Gastroesophageal sphincter (tissue), 4 donors: Measurements from ENCODE around the gene RALGPS2. TPM values are rescaled to one million over a fixed set of nuclear protein-coding genes. Genes with fewer than 3 reads are reported as not detected.

ENCODE experiments used
- ATAC-seq: fragments of 150-250 bp; one replicate; pipeline ENCODE4 v1.9.1; 2016; ENCODE audit warnings: mild to moderate bottlenecking, moderate library complexity
- H3K27ac ChIP-seq, 4 donors: fragments of 200-600 bp; sonication (generic) in 3 of 4; 1 replicate in 3 of 4; 2 replicates in 1 of 4; pipeline ENCODE4 v1.5.1; 2016 to 2019
- H3K27me3 ChIP-seq: fragments of 200-600 bp; sonication (generic); one replicate; pipeline ENCODE4 v1.5.1; 2019
- H3K36me3 ChIP-seq, 2 donors: fragments of 200-600 bp; sonication (generic); one replicate each; pipeline ENCODE4 v1.5.1; 2019; ENCODE audit warnings: control low read depth in 1 of 2
- H3K4me1 ChIP-seq, 3 donors: fragments of 200-600 bp; sonication (generic); 1 replicate in 2 of 3; 2 replicates in 1 of 3; pipeline ENCODE4 v1.5.1; 2016 to 2019; ENCODE audit warnings: control low read depth in 2 of 3
- H3K4me3 ChIP-seq, 2 donors: fragments of 200-600 bp; sonication (generic); one replicate each; pipeline ENCODE4 v1.5.1; 2019; ENCODE audit warnings: mild to moderate bottlenecking in 1 of 2, moderate library complexity in 1 of 2
- H3K9me3 ChIP-seq, 3 donors: fragments of 200-600 bp; sonication (generic); one replicate each; pipeline ENCODE4 v1.5.1; 2017 to 2019; ENCODE audit warnings: control low read depth in 2 of 3
- CTCF ChIP-seq, 4 experiments: fragments of 200-600 bp in 2 of 4; fragments of 450-650 bp in 2 of 4; sonication (generic) in 1 of 4; IDR thresholded peaks; one replicate each; pipeline ENCODE4 v1.5.1; 2017 to 2019; ENCODE audit warnings: antibody characterized with exemption in 4 of 4, mild to moderate bottlenecking in 2 of 4, moderate library complexity in 2 of 4
- EP300 ChIP-seq: sonication (generic); formaldehyde crosslinking; IDR thresholded peaks from one replicate; pipeline ENCODE4 v1.6.1; 2017; ENCODE audit warnings: antibody characterized with exemption, mild to moderate bottlenecking
- POLR2A ChIP-seq, 2 donors: fragments of 450-650 bp; IDR thresholded peaks; one replicate each; pipeline ENCODE4 v1.6.1; 2017; ENCODE audit warnings: antibody characterized with exemption in 2 of 2, mild to moderate bottlenecking in 2 of 2, moderate library complexity in 1 of 2
- POLR2AphosphoS5 ChIP-seq: sonication (generic); formaldehyde crosslinking; IDR thresholded peaks from one replicate; pipeline ENCODE4 v1.6.1; 2017; ENCODE audit warnings: antibody characterized with exemption
- WGBS, 2 donors: methylation state at CpG; one replicate each; pipeline ENCODE4 v1.1.5; 2018; ENCODE audit warnings: low coverage in 1 of 2; 5-methylcytosine and 5-hydroxymethylcytosine counted together
- total RNA-seq, 4 donors: library from RNA; depleted of rRNA; stranded (reverse); fragments of >200 nt; gene quantifications; one replicate each; pipeline ENCODE4 v1.1.0, GENCODE V29; 2016

Gene RALGPS2
- total RNA-seq, 4 donors from 2014 or later: 12.0 to 17.7 (median 15.1) TPM

DNA sequence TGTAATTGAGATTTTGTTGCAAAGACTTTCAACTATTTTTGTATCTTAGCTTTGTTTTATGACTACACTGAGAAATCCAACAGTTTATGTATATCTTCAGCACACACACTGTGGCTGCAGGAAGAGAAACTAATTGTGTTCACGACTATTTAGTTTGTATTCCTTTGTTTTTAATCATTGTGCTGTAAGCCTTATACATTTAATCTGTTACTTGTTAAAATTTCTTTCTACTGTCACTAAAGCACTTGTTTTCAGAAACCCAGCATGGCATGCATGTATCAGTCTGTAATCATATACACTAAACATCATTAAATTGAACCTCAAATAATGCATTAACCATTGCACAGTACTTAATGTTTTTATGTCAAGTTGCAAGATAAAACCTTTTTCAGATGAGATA lies 145.2 kb downstream of the RALGPS2 start:
- peaks cover 2 to 41% (median 5%) of the 10 kb centered on the region in 3 donors for H3K4me1 ChIP-seq
- peak overlapping the region; percentile 48 to 88 for H3K4me3 ChIP-seq
- peak overlapping the region; percentile 75 to 96 (median 78) for H3K27ac ChIP-seq
- no peaks in the 10 kb centered on the region for H3K9me3 ChIP-seq
- H3K36me3 ChIP-seq: peaks cover 0 to 6% of the 10 kb centered on the region in 2 donors
- no peak for TF ChIP-seq EP300
- ATAC-seq: no peak
- WGBS, 2 donors: 19 to 30% methylated on average over 1 of the region's 1 CpG
- no peaks in the 10 kb centered on the region for H3K27me3 ChIP-seq

- peak; percentile 47 for ATAC-seq
- WGBS, 2 donors: 8 to 21% methylated on average over 4 of the region's 4 CpGs
- no peaks in the 10 kb centered on the region for H3K9me3 ChIP-seq
These were observed 145.9 kb downstream of the RALGPS2 start, which contains the start of gene ANGPTL1 for GRCh38 chr1:178870944-178871343. TSS of gene ANGPTL1 (minus strand) at chr1:178871077. CDS start at chr1:178865776, 5,301 bp downstream.

DNA sequence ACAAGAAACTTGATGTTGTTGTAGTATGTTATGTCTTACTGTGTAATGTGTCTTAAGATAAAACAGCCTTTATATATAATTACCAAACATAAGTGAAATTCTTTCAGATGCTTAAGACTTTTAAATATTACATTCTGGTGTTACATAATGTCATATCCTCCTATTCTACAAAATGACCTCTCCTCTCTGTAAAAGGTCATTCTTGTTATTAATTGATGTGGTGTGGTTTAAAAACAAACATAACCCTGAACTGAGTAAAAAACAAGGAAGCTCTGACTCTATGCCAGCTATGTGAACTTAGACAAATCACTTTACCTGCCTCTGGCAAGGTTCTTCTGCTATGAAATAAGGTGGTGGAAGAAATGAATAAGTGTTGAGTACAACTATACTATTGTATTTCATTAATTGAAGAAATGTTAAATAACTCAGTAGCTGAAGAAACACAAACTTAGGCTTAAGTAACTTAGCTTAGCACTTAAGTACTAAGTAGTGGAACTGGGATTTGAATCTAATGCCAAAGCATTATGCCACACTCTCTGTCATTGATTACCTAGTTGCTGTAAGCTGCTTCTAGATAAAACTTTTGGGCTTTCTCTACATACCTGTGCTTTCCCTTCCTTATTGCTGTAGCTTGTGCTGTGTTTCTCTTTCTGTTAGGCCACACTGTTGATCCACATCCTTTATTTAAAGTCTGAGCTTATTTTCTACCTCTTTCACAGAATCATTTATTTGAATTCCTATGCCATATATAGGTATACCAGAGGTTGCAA lies 146.7 kb downstream of the RALGPS2 start:
- Histone ChIP-seq H3K36me3 (no peaks in the 10 kb centered on the region), H3K27ac (peak overlapping the region; percentile 75 to 96 (median 78)), H3K9me3 (no peaks in the 10 kb centered on the region), H3K27me3 (no peaks in the 10 kb centered on the region), H3K4me3 (peak overlapping the region; percentile 14 to 88), H3K4me1 (peaks cover 2 to 27% (median 5%) of the 10 kb centered on the region in 3 donors)
- ATAC-seq: no peak
- TF ChIP-seq POLR2A (IDR thresholded peaks at IDR 0.05) (no peak), CTCF (IDR thresholded peaks at IDR 0.05) (no peak), EP300 (no peak), POLR2AphosphoS5 (no peak)

More at GRCh38 chr1:178870944-178871343, 145.9 kb downstream of the RALGPS2 start, which contains the start of gene ANGPTL1:
- TF ChIP-seq CTCF (IDR thresholded peaks at IDR 0.05) (peak in 1 of 4 experiments; percentile 5), POLR2AphosphoS5 (peak; percentile 45), POLR2A (IDR thresholded peaks at IDR 0.05) (no peak), EP300 (no peak)
- H3K27me3 ChIP-seq: no peaks in the 10 kb centered on the region
- H3K36me3 ChIP-seq: no peaks in the 10 kb centered on the region
- peaks cover 2 to 35% (median 5%) of the 10 kb centered on the region in 3 donors for H3K4me1 ChIP-seq
- peak within 1 kb of the TSS; percentile 48 to 88 for H3K4me3 ChIP-seq
- H3K27ac ChIP-seq: peak within 1 kb of the TSS; percentile 75 to 96 (median 78)

DNA sequence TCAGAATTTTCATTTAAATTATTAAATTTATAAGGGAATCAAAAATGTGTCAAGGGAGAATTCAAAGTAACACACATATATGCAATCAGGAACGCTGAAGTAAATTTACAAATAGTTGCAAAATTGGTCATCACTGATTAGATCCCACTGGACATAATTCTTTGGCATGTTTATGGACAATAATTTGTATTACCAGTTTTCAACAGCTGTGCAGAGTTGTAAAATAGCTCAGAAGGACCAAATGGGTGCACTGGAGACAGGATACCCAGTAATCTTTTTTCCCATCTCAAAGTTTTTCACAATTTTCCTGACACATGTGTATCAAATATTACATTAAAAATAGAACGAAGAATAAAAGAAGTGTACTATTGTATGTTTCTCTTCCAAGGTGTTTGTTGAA lies 149.9 kb downstream of the RALGPS2 start:
- no peaks in the 10 kb centered on the region for H3K27me3 ChIP-seq
- H3K9me3 ChIP-seq: no peaks in the 10 kb centered on the region
- no peak for ATAC-seq
- H3K4me1 ChIP-seq: peaks cover 2 to 22% (median 5%) of the 10 kb centered on the region in 3 donors
- H3K27ac ChIP-seq: no peak overlapping the region
- H3K4me3 ChIP-seq: no peak overlapping the region
- TF ChIP-seq CTCF (IDR thresholded peaks at IDR 0.05) (no peak), EP300 (no peak), POLR2AphosphoS5 (no peak)
- no peaks in the 10 kb centered on the region for H3K36me3 ChIP-seq
- 84 to 95% methylated on average over 2 of the region's 2 CpGs for WGBS, 2 donors

DNA sequence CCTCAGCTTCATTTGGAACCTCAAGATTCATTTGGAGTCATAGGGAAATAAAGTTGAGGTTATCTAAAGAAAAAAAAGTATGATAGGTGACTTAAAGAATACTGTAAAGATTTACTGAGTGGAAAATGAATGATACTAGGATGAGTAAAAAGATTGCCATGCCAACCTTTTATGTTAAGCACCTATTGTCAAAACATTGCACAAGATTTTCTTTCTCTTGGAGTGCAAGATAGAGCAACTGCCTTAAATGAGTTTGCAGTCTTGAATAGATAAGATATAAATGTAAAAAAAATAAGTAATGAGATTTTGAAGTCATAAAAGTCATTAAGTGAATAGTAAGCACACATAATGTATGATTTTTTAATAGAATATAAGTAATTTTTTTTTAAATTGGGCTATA lies 150.9 kb downstream of the RALGPS2 start:
- no peak for TF ChIP-seq POLR2AphosphoS5
- no peak for TF ChIP-seq EP300
- no peak for TF ChIP-seq CTCF (IDR thresholded peaks at IDR 0.05)
- TF ChIP-seq POLR2A (IDR thresholded peaks at IDR 0.05): no peak
- no peak for ATAC-seq
- no peaks in the 10 kb centered on the region for H3K27me3 ChIP-seq
- H3K36me3 ChIP-seq: no peaks in the 10 kb centered on the region
- no peak overlapping the region for H3K4me3 ChIP-seq
- H3K4me1 ChIP-seq: peaks cover 2 to 21% (median 5%) of the 10 kb centered on the region in 3 donors
- H3K9me3 ChIP-seq: no peaks in the 10 kb centered on the region
- H3K27ac ChIP-seq: no peak overlapping the region
